GM21515 (cell line): ENCODE data around the gene SELENOI.
"Not testable (repeated sequence)": the region's sequence is repeated elsewhere in the genome, so short reads cannot be mapped to it uniquely, and the experiment has no call there.

ENCODE experiments used
- ATAC-seq: cut with Tn5 transposase; IDR thresholded peaks from one replicate; pipeline ENCODE4 v1.9.1; 2021; ENCODE audit not compliant: unreplicated experiment

The SELENOI gene, protein sequence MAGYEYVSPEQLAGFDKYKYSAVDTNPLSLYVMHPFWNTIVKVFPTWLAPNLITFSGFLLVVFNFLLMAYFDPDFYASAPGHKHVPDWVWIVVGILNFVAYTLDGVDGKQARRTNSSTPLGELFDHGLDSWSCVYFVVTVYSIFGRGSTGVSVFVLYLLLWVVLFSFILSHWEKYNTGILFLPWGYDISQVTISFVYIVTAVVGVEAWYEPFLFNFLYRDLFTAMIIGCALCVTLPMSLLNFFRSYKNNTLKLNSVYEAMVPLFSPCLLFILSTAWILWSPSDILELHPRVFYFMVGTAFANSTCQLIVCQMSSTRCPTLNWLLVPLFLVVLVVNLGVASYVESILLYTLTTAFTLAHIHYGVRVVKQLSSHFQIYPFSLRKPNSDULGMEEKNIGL

DNA sequence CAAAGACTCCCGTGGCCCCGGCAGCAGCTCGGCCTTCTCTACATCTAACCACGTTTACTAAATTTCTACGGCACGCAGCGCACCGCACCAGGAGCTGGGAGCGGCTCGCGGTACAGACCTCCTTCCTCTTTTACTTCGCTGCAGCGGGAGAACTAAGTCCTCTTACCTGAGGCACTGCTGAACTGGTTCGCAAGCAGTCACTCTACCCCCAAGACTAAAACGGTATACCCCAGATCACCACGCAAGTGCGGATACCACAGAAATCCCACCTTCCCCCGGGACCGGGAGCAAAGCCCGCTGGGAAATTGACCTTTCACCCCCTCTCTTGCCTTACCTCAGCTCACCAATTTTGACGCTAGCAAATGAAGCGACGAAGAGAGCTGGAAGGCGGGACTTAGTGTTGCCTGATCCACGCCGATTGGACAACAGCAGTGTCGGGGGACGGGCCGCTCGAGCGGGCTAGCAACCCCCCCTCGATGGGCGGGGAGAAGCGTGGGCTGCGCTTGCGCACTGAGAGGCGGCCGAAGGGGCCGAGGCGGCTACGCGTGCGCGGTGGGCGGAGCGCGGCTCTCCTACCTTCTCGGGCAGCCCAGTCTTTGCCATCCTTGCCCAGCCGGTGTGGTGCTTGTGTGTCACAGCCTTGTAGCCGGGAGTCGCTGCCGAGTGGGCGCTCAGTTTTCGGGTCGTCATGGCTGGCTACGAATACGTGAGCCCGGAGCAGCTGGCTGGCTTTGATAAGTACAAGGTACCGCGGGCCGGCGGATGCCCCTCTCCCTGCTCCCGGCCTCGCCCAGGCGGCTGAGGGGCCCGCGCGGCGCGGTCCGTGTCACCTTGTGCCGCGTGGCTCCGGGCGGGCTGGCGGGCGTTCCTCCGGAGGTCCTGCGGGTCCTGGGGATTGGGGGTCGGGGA, at the start of gene SELENOI:
Gene SELENOI, plus strand, starts transcription at position 599 of the 909 bp plus-strand sequence. Its CDS starts 90 bp downstream, at position 689.
- ATAC-seq, result peak; percentile 94

DNA sequence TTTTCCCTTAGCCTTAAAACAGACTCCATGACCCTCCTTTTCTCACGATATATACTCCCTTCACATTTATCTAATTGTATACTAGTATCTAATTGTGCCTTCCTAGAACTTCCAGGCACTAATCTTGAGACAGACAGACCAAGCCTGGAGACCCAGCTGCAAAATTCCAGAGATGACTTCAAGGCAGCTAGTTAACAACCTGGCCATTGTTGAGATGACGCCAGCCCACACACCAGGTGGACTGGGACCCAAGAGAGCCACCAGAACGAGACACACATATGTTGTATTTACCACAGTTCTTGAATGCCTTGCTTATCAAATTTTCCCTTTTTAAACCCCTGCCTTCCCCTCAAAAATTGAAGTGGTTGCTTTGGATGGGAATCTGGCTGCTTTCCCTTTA, 48.9 kb upstream of the SELENOI start:
- no peak for ATAC-seq

DNA sequence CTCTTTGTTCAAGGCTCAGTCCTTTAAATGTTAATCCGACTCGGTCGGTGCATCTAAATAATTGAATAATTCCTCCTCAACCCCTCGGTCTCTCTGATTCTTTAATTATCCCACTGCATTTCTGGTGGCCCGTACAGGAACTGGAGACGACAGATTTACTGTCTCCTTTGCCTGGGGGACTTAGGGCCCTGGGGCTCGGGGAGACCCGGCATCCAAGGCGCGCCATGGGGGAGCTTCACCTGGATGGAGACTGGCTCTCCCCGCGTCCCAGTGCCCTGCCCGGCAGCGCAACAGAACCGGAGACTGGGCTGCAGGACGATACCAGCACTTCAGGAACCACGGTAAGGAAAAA, 47.7 kb upstream of the SELENOI start:
- ATAC-seq, result no peak

DNA sequence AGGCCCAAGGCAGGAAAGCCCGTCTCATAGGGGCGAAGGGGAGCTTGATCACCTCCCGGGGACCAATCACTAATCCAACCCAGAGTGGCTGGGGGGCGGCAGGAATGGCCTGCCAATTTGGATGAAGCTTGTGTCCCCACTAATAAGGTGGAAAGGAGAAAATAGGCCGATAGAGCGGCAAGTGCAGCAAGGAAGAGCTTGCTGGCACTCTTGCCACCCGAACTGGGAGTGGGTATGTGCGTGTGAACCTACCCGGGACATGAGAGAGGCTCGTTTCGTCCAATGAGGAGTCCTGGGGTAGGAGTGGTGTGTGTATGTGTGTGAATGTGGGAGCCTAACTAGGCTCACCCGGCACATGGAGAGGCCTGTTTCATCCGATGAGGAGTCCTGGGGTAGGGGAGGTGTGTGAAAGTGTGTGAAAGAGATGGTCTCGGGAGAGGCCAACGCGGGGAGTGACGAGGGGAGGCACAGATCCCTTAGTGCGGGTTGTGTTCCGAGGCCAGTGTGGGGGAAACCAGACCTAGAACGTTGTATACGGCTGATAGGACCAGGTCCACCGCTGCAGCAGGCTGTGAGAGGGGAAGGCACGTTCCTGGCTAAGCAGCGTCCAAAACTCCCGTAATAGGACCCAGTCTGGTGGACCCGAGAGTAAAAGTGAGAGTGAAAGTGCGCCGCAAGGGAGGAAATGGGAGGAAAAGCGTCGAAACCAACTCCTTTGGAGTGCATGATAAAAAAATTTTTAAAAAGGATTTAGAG, 47.1 kb upstream of the SELENOI start:
- ATAC-seq, result no peak

DNA sequence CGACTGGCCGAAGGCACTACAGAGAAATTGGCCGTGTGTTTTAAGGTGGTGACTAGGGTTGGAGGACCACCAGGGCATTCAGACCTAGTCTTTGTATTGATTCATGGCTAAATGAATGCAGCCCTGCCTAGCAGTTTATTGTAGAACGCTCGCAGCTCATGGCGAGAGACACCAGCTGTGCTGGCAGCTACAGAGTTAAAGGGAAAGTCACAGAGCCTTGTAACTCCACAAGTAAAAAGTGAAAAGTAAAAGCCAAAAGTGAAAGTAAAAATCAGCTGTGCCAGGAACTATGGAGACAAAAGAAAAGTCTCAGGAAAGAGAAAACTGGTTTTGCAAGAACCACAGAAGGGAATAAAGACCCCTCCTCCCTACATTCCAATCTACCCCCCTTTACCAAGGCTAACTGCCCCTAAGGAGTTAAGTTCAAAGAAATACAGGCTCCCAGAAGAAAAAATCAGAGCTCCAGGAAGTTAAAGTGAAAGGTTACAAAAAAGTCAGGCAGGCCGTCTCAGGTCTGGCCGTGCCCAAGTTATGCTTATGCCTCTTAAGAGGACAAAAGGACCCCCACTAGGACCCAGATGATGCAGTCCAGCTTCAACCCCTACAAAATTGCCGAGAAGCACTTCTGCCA, 46.4 kb upstream of the SELENOI start:
- ATAC-seq, result no peak

DNA sequence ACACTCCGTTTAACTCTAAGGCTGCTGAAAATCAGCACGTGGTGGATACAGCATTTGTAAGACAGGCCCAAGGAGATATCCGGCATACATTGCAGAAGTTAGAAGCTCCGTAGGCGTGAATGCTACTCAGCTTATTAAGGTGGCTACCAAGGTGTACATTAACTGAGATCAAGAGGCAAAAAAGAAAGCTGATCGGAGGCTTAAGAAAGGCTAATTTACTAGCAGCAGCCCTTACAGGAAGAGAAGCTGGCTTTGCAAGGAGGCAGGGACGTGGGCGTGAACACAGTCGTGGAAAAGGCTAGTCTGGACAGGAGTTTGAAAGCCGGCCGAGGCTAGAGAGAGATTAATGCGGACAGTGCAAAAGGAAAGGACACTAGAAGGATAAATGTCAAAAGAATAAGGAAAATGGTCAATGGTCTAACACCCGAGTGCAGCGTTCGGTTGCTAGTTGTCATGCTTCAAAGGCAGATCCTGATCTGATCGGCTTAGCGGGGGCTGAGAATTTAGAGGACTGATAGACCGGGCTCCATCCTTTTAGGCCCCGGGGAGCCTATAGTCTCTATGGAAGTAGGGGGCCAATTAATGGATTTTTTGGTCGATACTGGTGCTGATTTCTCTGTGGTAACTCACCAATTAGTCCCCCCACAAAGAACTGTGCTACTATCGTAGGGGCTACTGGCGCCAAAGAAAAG, 45.6 kb upstream of the SELENOI start:
- ATAC-seq, result no peak

DNA sequence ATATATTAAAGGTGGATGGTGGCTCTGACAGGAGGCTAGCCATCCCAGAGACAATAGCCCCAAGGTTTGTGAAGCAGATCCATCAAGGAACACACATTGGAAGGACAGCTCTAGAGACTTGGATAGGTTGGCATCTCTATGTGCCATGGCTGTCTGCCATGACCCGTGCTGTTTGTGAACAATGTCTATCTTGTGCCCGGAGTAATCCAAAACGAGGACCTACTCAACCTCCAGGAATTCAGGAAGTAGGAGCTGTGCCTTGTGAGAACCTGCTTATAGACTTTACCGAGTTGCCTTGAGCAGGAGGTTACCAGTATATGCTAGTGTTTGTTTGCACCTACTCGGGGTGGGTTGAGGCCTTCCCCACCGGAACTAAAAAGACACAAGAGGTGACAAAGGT, 43.1 kb upstream of the SELENOI start:
- ATAC-seq, result no peak

DNA sequence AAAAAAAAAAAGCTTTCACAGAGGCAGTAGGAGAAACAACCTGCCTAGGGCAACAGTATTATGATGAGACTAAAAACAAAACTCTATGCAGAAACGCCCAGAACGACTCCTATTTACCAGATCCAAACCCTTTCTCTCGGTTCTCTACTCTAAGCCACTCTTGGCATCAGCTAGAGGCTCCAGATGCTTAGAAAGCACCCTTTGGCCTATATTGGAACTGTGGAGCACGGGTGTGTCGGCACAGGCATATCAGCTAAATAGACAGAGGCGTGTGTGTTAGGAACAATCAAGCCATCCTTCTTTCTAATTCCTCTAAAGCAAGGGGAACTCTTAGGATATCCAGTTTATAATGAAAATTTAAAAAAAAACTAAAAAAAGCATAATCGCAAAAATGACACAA, 40.8 kb upstream of the SELENOI start:
- ATAC-seq, result not testable (repeated sequence)

DNA sequence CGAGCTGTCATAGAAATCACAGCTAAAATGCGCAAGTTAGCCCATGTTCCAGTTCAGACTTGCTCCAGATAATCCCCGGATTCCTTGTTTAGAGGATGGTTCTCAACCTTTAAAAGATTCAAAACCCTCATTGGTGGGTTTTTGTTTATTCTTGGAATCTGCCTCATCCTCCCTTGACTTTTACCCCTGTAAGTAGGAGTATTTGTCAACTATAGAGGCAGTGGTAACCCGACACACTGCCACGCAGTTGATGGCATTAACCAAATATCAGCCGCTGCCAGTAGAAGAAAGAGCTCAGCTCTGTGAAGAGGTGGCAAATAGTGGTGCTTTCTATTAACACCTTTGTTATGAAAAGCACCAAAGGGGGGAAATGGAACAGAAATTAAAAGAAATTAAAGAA, 40.4 kb upstream of the SELENOI start:
- no peak for ATAC-seq

DNA sequence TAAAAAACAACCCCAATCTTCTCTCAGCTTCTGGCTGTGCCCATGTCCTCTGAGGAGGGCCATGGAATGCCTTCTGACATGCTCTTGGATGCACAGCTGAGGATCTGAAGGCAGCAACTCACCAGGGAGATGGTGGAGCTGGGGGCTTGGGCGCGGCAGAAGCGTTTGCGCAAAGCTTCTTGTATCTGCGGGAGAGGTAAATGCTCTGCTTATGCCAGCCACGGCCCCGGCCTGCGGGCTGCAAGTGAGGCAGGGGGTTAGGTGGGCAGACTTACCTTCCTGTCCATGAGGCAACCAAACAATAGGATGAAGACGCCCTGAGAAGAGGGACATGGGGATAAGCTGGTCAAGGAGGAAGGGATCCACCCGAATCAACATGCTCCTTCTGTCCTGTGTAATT, 36.0 kb upstream of the SELENOI start:
- no peak for ATAC-seq

DNA sequence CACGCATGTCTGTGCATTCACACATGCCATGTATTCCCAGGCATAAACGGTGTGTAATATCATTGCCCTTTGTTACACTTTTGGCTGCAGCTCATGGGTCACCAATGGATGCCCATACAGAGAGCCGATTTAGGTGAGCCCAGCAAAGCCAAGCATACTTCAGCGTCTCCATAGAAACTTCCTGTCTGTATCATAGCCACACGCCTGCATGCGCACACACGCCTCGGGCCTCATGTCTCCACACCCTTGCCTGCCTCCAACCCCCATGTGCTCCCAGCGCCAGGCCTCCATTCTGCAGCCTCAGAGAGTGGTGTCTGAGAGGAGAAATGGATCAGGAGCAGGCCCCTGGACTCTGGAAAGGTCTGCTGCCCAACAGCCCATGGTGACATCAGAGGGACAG, 33.5 kb upstream of the SELENOI start:
- no peak for ATAC-seq

DNA sequence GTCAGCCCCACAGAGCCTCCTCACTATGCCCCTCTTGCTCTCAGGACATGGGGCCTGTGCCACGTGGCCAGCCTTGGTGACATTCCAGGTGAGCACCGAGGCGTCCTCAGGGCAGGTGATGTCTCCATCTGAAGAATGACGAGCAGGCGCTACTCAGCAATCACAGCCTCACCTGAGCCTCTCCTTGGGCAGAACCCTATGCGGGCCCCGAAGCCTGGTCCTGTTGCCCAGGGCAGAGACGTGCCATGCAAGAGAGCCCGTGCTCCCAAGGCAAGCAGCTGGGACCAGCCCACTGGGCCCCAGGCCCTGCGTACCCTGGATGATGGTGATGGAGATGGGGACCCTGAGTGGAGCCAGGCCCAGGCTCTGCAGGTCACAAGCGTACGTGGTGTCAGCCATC, 32.5 kb upstream of the SELENOI start:
- ATAC-seq, result no peak

DNA sequence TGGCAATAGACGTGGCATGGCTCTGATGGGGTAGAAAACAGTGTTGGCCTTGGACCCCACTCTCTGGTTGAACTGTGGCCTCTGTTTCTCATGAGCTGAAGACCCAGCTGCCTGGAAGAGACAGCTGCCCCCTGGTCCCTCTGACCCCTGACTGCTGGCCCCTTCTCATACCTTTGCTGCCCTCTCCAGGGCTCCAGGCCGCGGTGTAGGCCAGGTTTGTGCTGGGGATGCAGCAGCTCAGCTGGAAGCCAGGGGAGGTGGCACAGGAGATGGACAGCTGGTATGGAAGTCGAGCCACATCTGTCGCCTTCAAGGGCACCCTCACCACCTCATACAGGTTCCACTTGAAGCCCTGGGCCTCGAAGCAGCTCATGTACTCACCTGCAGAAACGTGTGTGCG, 31.7 kb upstream of the SELENOI start:
- ATAC-seq, result no peak

DNA sequence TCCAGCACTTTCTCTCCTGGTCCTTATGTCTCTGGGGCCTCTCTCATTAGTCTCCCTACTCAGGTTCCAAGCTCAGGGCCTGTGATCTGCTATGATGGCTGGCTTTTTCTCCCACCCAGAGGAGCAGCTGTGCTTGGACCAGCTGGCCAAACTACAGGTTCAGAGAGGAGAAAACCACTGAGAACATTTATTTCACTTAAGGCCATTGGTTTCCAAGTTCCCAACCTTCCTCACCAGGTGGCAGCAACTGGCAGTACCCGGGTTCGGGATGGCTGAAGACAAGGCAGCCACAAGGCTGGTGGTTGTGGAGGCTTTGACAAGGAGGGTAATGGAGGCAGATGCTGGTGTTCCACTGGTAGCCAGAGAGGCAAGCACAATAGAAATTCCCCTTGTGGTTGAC, 29.9 kb upstream of the SELENOI start:
- ATAC-seq, result no peak

DNA sequence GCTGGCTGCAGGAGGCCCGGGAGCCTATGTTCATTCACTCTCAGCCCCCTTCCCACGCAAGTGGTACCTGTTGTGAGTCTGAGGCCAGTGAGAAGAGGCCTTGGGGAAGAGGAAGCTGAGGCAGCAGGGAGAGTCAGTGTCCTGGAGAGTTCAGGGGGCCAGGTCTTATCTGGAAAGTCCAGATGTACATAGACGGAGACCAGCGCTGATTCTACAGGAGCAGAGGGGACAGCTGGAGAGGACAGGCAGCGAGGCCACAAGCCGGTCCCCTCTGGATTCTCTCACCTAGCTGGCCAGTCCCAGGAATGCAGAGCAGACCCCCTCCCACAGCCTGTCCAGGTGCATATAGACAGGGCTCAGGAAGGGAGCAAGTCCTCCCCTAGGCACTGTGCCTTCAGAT, 29.1 kb upstream of the SELENOI start:
- ATAC-seq, result no peak

DNA sequence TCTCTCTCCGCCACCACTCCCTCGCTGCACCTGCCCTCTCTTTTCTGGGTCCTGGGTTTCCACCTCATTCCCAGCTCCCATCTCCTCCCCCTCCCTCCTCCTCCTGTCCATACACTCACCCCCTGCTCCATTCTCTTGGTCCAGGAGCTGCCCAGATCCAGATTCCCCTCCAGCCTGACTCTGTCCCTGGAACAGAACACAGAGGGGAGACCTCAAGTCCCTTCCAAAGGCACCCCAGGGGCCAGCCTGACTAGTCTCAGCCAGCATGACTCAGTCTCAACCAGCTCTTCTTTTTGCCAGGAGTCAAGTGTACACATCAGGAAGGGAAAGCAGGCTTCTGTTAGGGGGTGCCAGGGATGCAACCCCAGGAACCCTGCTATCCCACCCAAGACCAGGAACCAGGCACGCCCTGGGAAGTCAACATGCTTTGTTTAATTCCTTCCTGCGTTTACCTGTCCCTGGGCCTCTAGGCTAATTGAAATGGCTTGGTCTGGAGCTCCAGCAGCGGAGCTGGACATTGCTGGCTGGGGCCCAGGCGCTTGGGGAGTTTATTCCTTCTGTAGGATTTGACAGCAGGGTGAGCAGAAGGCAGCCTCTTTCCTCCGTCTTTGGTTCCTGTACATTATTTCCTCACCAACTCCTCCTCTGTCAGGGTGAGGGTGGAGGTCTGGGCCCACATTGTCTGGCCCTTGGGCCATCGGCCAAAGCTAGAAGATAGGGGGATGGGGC, 28.4 kb upstream of the SELENOI start:
- ATAC-seq, result no peak

DNA sequence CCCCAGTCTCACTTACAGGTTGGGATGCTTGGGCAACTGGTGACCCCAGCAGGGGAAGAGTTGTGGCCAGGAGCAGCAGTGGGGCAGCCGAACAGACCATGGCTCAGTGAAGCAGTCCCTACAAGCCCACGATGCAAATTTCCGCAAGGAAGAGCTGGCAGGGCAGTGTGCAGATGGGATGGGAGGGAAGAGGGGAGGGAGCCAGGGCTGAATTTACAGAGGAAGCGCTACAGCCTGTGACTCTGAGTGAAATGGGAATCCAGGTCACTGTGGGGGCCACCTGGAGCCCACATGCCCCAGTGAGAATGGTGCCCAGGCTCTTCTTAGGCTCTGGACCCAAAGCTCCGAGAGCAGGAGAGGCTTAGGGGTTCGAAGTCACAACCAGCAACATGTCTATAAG, 27.0 kb upstream of the SELENOI start:
- no peak for ATAC-seq

DNA sequence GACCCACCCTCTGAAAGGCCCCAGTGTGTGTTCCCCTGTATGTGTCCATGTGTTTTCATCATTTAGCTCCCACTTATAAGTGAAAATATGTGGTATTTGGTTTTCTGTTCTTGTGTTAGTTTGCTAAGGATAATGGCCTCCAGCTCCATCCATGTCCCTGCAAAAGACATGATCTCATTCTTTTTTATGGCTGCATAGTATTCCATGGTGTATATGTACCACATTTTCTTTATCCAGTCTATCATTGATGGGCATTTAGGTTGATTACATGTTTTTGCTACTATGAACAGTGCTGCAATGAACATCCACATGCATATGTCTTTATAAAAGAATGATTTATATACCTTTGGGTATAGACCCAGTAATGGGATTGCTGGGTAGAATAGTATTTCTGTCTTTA, 21.5 kb upstream of the SELENOI start:
- not testable (repeated sequence) for ATAC-seq

DNA sequence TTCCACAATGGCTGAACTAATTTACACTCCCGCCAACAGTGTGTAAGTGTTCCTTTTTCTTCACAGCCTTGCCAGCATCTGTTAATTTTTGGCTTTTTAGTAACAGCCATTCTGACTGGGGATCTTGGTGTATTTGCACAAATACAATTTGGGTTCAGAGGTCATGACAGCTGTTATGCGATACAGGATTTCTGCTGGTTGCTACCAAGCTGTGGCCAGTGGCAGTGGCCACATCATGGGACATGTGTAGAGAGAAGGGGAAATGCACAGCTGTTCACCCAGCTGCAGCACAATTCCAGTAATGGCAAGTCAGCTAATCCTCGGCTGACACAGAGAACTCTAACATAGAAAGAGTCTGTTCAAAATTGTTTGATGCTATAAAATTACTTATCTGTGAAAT, 21.0 kb upstream of the SELENOI start:
- no peak for ATAC-seq

DNA sequence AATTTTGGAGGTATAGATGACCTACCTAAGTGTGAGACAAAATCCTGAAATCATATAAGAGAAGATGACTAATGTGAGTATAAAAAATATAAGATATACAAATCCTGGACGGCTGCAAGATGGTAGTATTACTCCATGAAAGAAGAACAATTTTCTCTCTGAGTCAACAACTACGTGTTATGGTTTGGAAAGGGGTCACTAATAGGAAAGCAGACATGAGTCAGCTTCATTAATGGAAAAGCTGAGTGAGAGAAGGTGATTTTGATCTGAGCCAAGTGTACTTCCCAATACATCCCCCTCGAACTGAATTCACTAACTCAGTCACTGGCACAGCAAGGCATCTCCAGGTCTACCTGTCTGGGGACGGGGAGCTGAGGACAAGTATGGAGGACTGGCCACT, 20.1 kb upstream of the SELENOI start:
- no peak for ATAC-seq
